ELF-1 (cell line): ENCODE data around the gene CTBP2.
"Not testable (repeated sequence)": the region's sequence is repeated elsewhere in the genome, so short reads cannot be mapped to it uniquely, and the experiment has no call there.

ENCODE experiments used
- DNase-seq: peaks from one replicate; pipeline ENCODE4 v3.0.0-alpha.2; 2016; ENCODE audit warnings: low read depth, low spot score

The CTBP2 gene

DNA sequence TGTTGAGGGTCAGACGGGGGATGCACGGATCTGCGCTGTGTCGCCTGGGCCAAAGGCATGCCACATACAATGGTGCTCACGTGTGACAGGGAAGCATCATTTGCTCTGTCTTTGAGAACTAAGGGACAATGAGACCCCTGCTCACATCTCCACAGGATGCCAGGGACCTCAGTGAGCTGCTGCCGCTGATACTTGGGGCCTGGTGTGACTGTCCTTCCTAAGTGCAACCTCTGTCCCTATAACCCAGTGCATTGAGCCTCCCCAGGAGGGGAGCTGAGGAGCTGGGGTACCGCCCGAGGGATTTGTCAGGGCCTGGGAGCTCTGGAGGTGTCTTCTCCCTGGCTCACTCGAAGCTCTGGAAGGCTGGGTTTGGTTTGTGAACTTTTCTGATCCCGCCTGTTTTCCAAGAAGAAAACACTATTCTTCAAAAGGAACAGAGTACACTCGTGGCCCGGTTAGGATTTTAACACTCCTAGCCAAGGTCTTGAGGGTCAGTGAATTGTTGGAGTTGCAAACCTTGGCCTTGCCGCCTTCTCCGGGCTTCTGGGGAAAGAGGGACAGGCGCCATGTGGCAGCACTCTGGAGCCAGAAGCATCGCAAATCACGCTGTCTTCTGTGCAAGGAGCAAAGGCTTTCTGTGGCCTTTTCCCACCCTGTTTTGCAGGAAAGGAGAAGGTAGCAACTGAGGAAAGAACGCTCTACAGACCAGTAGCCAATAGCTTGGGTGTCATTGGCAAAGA is 26.2 kb upstream of the CTBP2 start:
- no peak for DNase-seq

DNA sequence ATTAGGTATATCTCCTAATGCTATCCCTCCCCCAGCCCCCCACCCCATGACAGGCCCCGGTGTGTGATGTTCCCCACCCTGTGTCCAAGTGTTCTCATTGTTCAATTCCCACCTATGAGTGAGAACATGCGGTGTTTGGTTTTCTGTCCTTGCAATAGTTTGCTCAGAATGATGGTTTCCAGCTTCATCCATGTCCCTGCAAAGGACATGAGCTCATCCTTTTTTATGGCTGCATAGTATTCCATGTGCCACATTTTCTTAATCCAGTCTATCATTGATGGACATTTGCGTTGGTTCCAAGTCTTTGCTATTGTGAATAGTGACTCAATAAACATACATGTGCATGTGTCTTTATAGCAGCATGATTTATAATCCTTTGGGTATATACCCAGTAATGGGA is 18.7 kb upstream of the CTBP2 start:
- not testable (repeated sequence) for DNase-seq

DNA sequence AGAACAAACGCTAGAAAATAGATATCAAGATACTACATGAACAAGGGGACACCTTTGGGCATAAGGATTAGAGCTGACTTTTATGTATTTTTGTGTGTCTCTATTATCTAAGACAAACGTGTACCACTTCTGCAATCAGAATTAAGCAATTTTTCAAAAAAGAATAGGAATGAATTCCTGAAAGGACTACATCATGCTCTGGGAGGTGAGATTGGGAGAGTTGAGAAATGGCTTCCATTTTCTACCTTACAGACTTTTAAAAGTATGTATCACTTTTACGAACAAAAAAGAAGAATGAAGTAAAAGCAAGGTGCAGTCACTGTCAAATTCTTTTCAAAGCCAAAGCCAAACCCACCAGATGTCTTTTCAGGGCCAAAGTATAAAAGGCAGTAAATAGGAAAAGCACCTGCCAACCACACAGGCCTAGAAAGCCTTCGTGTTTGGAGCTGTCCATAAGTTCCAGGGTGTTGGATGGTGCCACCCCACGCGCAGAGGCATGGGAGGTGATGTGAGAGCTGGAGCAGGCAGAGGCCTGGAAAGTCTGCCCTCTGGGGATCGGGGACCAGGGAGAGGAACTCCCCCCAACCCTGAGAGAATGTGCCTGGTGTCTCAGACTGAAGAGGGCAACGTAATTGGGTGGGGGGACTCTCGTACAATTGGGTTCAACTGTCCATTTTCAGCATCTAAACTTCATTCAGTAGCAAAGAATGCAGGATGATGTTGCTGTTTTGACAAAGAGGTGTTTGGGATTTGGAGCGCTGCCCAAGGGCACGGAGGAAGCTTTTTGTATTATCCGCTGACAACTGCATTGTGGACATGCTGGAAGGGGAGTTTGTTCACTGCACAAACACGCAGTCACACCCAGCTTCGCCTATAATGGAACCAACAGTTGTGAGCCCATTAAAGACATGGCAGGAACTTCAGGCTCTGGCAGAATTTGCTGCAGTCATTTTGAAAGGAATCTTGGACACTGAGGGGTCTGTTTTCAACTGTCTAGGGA is 17.6 kb upstream of the CTBP2 start:
- no peak for DNase-seq

DNA sequence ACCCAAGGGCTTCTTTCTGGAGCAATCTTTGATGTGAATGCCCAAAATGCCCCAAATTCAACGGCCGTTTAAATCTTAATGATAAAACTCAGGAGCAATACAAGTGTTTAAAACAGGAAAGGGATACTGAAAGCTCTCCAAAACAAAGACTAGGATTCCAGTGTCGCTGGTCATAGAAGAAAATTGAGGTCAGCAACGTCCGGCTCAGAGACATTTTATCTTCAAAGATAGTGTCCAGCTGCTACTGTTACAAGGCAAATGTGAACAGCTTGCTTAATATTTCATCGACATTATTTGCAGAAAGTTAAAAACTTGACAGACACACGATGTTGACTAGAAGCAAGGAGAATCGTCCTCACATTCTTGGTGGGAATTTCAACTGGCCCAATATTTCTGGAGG is 15.4 kb upstream of the CTBP2 start:
- no peak for DNase-seq

DNA sequence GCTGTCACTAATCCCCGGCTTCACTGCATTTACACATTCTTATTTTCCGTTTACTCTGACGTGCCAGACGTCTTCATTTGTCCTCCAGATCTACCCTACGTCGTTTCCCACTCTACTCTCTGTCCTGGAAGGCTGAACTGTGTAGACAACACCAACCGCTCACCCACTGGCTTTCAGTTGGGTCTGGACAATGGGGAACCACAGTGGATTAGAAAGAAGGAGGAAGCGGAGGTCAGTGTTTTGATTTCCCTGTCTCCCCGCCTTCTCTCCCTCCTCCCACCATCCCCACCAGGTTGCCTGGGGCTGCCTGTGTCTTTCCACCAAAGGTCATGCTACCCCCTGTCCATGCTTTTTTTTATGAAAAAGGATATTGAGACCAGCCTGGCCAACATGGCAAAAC is 14.0 kb upstream of the CTBP2 start:
- DNase-seq, result no peak

DNA sequence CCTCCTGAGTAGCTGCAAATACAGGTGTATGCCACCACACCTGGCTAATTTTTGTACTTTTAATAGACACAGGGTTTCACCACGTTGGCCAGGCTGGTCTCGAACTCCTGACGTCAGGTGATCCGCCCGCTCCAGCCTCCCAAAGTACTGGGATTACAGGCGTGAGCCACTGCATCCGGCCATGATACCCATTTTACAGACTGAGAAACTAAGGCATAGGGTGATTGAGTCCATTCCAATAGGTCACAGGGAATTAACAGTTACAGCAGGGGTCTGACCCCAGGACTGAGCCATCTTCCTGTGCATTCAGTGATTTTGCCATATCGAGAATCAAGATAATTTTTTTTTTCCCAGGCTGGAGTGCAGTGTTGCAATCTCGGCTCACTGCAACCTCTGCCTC is 12.3 kb upstream of the CTBP2 start:
- DNase-seq, result no peak

DNA sequence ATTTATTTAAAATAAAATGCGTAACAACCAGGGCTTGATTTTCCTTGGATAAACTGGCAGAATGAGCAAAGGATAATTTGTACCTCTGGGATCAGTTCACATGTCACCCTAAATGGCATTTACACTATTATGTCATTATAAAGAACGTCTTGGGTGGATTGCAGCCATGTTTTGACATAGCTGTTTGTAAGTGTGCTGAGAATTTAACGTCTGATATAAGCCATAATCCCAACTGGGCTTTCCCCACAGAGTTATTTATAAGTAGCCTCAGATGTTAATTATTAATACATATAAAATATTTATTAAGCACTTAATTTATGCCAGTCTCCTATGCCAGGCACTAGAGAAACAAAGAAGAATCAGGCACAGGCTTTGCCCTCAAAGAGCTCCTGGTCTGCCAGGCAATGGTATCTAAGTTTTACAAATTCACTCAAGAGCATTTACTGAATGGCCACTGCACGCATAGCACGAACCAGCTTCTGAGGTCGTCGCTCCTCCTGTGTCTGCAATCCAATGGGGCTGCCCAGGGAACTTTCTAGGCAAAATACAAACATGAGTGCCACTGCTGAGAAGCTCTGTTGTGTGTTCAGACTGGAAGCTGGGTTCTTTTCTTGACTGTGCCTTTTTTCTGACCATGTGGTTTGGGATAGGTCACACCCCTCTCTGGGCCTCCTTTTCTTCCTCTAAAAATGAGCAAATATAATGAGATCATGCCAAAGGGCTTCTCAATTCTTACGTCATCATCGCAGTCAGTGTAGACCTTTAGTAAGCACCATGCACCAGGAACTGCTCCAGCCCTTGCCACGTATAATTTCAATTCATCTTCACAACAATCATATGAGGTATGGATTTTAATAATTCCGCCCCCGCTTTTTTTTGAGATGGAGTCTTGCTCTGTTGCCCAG is 11.3 kb upstream of the CTBP2 start:
- DNase-seq, result no peak

DNA sequence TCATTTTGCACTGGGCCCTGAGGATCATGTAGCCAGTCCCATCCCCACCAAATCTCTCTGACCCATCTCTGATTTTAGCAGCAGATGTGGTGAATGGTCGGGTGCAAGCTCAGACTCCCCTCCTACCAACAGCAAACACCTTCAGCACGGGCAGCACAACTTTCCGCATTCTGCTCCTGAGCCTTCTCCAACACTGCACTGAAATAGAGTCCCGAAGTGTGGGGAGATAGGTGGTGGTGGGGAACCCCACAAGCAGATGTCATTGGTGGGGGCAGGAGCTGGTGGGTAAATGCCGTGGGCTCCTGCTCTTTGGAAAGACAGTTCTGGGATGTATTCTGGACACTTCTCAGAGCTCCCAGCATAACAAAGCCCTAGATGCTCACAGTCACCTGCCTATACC is 9.6 kb upstream of the CTBP2 start:
- no peak for DNase-seq

DNA sequence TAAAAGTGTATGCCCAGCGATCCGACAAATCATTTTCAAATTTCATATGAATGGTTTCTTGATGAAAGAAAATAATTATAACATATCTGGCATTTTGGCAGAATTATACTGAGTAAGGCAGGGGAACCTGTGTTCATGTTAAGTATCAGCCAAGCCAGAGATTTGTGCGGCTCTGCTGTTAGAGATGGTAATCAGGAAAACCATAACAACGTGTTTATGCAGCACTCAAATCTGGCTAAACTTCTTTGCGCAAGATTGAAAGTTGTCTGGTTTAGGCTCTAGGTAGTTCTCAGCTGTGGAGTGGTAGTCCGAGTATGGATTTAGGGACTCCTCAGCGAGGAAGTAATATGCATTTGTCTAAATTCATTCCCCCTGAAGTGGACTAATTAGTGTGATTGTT is 8.9 kb upstream of the CTBP2 start:
- no peak for DNase-seq

DNA sequence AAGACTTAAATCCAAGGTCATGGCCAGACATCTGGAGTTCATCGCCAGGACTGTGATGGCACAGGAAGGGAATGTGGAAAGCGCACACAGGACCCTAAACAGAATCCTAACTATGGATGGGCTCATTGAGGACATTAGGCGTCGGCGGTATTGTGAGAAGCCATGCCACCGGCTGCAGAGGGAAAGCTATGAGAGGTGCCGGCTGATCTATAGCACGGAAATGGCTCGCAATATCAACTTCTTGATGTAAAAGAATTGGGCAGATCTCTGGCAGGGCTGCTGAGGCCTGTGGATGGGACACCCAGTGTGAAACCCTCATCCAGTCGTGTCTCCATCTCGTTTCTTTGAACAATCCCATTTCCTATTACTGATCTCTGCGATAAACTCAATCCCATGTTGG is 6.3 kb upstream of the CTBP2 start:
- DNase-seq, result no peak

DNA sequence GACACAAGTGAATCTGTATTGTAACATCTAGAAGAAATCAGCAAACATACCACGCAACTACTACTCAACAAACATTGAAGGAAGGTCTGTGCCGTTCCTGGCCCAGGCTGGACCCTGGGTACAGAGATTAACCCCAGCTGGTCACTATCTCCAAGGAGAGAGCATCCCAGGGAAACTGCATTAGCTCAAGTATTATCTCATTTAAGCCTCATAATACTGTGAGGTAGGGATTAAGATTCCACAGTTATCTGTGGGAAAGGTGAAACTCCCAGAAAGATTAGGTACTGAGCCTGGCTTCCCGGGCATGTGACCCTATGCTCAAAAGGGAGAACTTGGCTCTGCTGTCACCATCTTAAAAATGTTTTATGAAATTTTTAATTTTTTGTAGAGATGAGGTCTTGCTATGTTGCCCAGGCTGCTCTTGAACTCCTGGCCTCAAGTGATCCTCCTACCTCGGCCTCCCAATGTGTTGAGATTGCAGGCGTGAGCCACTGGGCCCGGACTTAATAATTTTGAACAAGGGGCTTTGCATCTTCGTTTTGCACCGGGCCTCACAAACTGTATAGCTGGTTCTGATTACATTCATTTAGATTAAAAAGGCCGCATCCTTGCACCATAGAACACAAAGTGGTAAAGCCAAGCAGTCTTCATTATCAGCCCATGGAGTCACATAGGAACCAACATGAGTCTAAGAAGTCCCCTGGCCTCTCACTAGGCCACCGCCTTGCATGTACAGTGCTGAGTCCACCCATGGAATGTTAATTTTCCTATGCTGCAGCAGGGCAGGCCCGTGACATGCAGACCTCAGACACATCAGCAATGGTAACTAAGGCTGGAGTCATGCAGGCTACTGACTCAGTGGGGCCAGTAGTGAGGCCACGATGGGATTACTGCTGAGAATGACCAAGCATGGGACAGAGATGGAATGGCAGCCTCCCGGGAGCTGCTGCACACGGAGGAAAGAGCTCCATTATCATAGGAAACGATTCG is 5.5 kb upstream of the CTBP2 start:
- no peak for DNase-seq

DNA sequence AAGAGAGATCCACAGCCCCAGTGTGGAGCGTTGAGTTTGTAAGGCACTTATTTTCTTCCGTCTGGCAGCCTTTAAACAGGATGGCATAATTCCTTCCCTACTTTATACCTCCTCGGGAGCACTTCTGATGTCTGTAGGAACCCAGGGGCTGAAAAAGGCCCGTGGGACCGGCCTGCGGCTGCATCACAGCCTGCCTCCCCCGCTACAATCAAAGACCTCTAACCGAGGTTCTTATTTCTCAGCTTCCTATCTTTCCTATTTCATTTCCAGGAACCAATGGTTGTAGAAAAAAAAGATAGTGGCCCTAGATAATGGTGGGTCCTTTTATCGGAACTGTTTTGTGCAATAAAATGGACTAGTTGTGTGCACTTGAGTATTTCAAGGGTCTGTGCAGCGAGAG is 4.1 kb upstream of the CTBP2 start:
- peak; percentile 0 for DNase-seq

DNA sequence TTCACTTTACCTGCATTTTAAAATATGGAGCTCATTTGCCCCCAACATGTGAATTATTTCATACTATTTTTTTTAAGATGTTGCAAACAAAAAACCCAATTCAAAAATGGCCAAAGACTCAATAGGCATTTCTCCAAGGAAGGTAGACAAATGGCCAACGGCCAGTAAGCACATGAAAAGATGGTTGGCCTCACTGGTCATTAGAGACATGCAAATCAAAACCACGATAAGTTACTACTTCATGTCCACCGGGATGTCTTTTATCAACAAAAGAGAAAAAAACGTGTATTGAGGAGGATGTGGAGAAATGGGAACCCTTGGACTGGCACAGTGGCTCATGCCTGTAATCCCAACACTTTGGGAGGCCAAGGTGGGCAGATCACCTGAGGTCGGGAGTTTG is 3.4 kb upstream of the CTBP2 start:
- no peak for DNase-seq

DNA sequence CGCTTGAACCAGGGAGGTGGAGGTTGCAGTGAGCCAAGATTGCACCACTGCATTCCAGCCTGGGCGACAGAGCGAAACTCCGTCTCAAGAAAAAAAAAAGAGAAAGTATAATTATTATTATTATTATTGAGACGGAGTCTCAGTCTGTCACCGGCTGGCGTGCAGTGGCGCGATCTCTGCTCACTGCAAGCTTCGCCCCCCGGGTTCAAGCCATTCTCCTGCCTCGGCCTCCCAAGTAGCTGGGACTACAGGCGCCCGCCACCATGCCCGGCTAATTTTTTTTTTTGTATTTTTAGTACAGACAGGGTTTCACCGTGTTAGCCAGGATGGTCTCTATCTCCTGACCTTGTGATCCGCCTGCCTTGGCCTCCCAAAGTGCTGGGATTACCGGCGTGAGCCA is 2.9 kb upstream of the CTBP2 start:
- not testable (repeated sequence) for DNase-seq

DNA sequence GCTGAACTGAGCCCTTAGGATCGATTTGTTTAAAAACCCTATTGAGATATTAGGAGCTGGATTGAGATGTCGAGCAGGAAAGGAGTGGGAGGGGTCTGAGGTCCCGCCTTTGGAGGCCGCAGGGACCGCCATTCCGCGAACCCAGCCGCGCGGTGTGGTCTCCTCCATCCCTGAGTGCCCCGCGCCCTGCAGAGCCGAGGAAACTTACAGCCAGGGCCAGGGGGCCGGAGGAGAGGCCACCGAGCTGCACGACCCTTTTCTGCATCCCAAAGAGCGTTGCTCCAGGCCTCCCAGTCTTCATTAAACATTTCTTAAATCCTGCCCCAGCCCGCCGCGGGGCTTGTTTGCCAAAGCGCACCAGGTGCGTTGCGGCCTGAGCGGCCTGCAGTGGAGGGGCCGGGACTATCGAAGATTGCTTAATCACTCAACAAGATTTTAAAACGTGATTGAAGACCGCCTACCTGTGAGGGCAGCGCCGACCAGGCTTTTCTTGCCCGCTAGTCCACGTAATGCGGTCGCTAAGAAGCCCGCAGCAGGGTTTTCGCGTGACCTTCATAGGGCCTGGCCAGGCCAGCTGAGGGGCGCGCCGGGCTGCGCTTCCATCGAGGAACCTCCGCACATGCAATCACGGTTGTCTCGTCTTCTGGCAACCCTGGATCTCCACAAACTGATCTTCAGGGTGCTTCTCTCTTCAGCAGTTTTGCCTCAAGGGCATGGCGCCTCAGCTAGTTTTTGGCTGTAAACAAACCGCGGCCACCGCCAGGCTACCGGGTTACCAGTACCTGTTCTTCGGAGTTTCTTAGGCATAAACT is 2.0 kb upstream of the CTBP2 start:
- DNase-seq, result peak; percentile 90

DNA sequence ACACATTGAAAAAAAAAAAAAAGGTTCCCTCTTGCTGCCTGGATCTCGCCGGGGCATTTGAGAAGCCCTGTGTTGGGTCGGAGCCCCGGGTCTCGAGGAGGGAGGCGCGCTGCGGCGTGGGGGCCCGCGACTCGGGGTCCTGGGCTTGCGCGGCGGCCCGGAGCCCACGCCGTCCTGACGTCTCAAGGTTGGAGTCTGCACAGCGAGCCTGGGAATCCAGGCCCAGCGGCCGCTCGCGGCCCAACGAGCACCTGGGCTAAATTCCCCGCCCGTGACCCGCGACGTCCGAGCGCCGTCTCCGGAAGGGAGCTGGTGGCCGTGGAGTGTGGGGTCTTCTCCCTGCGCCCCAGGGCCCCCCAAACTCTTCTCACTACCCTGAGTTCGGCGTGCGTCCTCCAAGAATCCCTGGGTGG is 1.4 kb upstream of the CTBP2 start:
- peak; percentile 66 for DNase-seq

DNA sequence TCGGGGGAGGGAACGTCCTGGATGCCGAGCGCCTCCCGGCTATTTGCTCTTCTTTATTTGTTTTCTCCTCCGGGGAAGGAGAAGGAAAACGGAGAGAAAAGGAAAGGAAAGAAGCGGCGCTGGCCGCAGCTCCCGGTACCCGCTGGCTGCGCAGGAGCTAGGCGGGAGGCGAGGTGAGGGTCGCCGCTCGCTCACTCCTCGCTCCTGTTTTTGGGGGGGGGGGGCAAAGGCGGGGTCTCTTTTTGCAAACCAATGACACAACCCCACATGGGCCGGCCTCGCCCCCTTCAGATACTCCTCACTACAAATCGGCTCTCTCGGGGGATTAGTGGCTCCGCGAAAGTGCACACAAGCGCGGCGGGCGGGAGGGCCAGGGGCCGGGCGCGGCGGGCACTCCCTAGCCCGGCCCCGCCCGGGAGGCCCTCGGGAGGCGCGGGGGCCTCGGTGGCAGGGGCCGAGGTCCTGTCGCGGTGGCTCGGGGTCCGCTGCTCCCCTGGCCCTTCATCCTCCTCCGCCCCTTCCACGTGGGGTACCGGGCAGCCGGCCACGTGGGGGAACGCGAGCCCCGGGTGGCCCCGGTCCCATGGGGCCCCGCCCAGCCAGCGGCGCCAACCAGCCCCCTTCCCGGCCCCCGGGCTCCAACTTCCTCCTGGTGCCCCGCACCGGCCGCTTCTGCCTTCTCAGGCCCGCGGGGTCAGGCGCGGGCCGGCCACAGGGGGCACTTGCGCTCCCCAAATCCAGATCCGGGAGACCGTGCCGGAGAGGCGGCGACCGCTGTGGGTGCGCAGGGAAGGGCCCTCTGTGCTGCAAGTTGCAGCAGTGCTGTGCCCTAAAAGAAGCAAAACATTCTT is 718 bp upstream of the CTBP2 start:
- DNase-seq, result peak; percentile 89

DNA sequence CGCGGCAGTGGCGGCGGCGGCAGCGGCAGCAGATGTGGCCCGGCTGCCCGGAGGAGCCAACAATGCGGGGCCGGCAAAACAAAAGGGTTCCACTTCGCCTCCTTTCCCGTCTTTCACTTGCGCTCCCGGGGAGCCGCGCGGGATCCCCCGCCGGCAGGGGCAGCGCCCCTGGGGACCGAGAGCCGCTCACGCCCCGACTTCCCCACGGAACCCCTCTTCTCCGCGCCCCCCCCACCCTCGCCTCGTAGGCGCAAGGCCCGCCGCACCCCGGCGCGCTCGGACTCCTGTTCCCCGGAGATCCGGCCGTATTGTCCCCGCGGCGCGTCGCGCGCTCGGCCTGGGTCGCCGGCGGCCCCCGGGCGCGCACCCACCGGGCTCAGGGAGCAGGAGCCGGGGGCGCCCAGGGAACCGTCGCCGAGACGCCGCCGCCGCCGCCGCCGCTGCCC is 854 bp downstream of the CTBP2 start:
- DNase-seq, result peak; percentile 30
